Inflammatory macrophage treated with lipopolysaccharide for 4 hours (primary cell): ENCODE data around the gene EML6.
"Not testable (repeated sequence)": the region's sequence is repeated elsewhere in the genome, so short reads cannot be mapped to it uniquely, and the experiment has no call there.

ENCODE experiments used
- DNase-seq: peaks from one replicate; pipeline ENCODE4 v3.0.0-alpha.2; 2020

EML6 gene

DNA sequence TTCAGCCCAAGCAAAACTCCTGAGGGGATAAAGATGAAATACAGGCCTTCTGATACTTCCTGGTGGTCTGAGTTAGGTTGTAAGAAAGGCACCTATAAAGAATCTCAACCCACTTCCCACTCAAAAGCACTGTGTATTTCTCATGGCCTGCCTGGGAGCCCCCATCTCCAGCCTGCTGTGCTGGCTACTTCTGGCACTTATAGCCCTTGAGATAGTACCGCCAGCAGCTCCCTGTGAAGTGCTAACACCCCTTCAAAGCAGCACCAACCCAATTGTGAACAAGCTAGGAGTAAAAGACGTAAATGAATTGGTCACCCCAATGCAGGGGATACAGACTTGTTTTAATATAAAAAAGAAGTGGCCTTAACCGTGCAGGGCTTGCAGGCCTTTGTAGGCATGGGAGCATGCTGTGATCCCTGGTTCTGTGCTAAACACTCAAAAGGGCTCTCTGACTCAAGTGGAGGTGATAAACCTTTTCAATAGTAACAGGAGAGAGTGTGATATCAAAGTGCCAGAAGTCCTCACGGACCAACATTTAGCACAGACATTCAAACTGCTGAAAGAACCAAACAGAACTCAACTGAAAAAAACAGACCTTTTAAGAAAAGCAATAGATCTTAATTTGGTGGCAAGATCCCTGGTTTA, 246.0 kb downstream of the EML6 start:
- DNase-seq = no peak

DNA sequence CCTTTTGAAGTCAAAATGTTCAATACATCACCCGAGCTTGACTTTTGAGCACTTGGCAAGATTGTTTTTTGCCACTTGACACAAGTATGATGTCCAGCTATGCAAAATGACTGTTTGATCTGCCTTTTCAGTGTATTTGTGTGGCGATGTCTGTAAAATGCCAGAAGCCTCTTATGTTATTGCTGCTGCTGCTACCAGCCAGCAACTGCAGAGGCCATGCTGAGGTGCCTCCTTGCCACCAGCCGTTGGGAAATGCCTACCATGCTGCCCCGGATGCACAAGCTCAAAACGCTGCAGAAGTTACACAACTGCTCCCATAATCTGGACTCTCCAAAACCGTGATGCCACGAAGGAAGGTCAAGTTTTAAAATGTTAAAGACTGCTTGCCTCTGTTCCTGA, 246.5 kb downstream of the EML6 start:
- DNase-seq = no peak

DNA sequence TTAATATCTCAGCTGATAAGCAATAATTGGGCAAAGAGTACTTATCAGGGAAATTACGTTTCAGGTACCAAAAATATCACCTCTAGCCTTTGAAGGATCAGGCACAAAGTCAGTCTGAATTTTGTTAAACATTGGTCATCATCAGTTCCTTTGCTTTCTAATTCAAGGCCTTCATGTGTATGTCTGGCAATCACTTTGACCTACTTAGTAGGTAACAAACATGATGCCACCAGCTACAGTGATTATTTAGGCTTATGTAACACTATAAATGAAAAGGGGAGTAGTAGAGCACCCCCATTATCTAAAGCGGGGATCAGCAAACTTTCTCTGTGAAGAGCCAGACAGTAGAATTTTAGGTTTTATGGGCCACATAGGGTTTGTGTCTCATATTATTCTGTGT, 251.7 kb downstream of the EML6 start:
- DNase-seq = no peak

DNA sequence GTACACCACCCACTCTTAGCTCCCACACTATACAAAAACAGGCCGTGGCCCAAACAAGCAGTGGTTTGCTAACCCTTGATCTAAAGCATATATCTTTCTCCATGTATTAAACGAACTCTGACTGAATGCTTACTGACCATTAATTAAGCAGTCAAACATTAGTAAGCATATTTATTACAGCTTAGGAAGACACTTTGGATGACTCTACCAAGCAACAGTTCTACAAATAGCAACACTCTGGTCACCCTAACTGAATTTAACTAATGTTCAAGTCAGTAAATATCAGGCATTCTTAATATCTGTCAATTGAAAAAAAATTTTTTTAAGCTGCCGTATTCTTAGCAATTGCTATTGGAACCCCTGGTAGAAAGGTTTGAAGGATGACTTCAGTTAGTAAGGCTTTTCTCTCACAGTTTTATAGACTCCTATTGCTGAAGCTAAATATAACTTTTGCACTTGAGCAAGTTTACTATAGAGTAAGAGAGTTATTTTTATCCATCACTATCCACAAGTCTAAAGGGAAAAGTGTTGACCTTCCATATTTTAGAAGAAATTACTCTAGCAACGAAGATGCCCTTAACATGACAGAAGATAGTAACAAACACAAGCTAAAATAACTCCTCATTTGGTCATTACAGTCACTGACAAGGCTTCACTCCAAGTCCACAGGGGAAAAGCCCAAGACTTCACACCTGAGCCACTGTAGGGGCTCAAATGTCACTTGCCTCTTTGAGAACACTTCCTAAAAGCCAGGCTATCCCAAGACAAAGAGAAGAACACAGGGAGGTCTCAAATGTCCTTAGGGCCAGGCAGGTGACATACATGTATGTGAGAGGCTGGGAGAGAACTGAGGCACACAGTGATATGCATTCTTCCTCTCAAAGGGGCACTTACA, 252.4 kb downstream of the EML6 start:
- DNase-seq = no peak

DNA sequence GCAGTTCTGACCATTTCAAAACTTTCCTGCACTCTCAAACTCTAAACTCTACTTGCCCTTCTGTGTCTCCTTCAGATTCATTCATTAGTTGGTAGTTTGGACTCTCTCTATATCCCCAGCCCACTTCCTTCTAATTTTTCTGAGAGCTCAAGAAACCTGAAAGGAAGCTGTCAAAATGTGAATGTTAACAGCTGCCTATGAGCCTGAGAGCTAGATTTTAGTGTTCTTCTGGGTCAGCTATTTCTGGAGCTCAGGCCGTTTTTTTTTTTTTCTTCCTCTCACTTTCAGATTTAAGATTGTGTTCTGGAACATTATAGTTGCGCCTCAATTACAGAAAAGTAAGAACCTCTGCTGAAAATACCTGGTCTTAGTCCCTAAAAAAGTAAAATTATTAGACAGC, 253.7 kb downstream of the EML6 start:
- DNase-seq = peak; percentile 3

DNA sequence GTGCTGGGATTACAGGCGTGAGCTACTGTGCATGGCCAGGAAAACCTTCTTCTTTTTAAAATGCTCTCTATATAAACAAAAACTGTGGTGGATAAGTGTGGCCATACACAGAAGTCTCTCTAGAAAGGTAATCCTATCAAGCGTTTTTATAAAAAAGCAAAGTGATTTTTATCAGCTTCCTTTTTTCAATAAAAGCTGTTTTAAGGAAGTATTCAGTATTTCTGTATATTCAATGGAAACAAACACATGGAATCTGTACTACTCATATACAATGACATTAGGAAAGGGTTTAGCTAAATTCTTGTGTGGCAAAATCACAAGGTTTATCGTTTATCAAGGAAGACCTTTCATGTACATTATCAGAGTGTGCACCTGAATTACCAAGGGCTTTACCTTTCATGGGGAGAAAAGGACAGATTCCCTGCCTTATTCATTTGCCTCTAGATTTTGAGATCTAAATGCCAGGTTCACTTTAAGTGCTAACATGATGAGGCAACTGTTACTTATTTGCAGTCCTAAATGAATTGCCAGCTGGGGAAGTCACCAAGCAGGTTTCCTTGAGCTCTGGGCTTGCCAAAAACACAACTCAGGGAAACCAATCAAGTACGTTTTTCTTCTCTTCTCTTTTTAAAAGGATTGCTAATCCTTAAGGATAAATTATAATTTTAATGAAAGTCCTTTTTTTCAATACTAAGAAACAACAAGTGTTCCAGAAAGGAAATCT, 256.0 kb downstream of the EML6 start:
- DNase-seq = peak; percentile 5

DNA sequence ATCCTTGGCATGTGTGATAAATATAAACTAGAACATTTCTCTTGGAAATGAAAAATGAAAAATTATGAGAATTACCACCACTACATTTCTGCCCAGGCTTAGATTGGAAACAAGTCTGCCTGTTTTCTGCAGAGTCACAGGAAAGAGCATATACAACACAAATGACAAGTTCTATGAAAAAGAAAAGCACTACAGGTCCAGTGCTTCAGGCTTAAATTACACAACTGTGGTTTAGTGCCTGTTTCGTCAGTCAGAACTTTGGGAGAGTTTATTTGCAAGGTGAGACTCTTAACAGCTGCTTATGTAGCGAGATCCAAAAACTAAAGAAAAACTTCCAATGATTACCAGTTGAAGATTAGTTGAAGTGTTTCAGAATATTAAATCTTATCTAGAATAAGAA, 257.9 kb downstream of the EML6 start:
- no peak for DNase-seq

DNA sequence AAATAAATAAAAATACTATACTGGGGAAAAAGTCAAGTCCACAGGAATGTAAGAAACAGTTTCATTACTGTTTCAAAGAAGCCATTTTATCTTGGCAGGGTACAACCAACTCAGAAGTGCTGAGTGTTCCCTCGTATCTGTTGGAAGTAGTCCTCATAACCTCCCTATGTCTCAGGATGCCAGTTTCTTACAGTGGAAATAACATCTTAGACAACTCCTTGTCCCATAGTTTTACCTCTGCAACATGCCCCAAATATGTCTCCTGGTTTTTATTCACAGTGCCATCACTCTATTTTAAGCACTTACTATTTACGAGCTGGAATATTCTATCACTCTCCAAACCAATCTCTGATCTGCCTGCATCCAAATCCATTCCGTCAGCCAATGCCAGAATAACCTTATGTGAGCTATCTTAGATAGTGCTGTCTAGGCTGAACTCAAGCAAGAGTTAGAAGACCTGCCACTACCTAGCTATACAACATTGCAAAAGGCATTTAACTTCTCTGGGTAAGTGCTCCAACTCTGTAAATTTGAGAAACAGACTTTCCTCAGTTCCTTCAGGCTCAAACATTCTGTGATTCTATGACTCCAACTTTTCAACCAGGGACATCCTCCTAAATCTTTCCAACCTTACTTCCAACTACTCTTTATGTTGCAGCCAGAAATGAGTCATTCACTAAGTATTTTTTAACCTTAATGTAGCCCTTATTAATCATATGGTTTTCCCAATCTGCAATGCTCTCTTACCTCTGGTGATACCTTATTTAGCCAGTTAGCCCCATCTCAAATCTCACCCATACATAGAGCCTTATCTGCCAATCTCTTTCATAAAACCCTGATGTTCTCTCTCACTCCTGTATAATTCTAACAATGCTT, 260.1 kb downstream of the EML6 start:
- no peak for DNase-seq

DNA sequence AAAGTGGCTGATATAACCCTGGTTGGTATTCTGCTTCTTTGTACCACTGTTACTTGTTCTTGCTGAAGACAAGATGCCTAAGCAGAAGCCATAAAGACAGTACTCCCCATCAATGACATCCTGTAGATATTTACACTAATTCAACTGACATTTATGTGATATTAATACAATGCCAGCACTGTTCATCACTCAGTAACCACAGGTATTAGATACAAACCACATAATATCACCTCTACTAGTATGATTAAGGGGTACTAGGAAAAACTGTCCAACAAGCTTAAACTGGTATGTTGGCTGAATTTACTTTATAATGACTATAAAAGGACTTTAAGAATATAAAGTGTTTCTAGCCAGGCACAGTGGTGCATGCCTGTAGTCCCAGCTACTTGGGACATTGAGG, 261.0 kb downstream of the EML6 start:
- DNase-seq = no peak

DNA sequence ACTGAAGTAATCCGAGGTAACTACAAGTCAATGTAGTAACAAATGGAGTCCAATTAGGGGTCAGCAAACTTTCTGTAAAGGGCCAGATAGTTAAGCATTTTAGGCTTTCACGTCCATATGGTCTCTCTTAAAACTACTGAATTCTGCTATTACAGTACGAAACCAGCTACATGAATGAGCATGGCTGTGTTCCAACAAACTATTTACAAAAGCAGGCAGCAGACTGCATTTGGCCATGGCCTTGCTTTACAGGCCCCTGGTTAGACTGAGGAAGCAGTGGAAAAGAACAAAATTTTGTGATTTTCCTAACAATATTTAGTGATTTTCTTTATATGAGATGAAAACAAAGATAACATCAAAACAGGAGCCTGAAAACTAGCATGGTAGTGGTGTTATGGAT, 262.8 kb downstream of the EML6 start:
- DNase-seq = no peak

DNA sequence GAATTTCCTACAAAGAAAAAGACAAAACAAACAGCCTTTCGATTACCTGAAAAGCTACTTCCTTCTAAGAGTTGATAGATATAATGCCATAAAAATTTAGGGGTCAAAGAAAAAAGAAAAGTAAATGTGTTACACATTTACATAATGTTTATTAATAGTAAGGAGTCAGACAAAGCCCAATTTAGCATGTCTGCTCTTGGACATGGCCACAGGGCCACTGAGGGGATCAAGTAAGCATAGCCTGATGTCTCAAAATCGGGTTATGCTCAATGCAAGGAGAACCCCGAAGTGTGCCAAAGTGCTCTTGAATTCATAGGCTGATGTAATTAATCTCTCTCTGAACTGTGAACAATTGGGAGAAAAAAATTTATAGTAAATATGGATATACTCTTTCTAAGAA, 265.1 kb downstream of the EML6 start:
- no peak for DNase-seq

DNA sequence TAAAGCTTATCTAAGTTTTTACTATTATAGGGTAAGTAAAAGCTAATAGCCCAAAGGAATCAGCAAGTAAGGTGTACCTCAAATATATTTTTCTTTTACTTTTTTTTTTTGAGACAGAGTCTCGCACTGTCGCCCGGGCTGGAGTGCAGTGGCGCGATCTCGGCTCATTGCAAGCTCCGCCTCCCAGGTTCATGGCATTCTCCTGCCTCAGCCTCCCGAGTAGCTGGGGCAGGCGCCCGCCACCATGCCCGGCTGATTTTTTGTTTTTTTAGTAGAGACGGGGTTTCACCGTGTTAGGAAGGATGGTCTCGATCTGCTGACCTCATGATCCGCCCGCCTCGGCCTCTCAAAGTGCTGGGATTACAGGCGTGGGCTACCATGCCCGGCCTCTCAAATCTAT, 267.2 kb downstream of the EML6 start:
- not testable (repeated sequence) for DNase-seq

DNA sequence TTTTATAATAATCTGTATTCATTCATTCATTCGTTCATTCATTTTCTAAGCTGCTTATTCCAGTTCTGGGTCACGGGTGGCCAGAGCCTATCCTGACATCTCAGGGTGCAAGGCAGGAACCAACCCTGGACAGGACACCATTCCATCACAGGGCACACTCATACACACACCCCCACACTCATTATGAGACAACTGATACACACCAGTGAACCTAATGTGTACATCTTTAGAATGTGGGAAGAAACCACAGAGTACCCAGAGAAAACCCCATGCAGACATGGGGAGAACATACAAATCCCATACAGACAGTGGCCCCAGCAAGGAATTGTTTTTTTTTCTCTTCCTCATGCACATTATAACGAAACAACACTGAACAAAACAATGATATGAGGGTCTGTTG, 272.1 kb downstream of the EML6 start:
- DNase-seq = no peak

DNA sequence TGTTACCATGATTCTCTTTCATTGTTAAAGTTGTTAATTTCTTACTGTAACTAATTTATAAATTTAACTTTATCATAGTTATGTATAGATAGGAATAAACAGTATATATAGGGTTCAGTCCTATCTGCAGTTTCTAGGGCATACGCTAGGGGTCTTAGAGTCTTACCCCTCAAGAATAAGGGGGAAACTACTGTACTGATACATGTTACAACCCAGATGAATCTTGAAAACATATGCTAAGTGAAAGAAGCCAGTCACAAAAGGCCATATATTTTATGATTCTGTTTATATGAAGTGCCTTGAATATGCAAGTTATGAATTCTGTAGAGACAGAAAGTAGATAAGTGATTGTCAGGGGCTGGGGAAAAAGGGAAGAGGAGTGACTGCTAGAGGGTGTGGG, 274.4 kb downstream of the EML6 start:
- DNase-seq = no peak

DNA sequence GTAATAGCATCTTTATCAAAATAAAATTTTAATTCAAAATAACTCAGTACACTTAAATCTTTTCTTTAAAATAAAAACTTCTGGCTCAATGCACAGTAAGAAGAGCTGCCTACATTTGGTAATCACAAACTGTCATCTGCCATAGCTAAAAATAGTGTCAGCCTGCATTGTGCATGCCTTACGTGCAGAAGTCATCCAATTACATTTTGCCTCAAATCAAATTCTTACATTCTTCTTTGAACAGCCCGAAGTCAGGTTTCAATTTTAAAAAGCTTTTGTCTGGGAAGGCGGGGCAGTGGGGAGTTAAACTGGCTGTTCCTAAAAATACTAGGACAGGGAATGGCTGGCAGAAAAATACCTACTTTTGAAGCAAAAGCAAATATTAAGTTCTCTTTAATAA, 275.7 kb downstream of the EML6 start:
- DNase-seq = peak; percentile 49

DNA sequence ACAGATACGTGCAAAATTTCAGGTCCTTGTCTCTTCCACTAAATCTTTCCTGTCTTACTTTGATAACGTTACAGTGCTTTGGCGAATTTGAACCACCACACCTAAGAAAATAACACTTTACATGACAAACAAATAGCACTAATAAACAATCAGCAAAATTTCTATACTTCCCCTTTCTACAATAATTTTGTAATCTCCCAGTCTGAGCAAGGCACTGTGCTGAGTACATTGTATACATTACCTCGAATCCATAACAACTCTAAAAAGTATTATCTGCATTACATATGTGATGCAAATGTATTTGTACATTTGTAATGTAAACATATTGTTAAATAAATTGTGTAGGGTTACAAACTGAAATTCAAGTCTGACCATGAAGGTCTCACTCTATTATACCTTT, 276.9 kb downstream of the EML6 start:
- peak; percentile 56 for DNase-seq

DNA sequence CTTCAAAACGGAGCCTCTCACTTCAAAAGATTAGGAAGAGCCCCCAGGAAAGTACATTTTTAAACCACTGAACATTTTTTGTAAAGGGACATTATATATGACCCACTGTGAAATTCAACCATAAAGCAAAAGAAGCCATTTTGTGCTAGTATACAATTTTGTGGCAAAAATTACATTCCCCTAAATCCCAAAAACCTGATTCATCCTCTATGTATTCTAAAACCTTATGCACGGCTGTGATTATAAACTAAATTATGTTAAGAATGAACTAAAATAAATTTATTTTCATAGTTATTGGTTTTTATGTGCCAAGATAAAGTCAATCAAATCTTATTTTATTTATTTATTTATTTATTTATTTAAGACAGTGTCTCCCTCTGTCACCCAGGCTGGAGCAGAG, 278.3 kb downstream of the EML6 start:
- no peak for DNase-seq

DNA sequence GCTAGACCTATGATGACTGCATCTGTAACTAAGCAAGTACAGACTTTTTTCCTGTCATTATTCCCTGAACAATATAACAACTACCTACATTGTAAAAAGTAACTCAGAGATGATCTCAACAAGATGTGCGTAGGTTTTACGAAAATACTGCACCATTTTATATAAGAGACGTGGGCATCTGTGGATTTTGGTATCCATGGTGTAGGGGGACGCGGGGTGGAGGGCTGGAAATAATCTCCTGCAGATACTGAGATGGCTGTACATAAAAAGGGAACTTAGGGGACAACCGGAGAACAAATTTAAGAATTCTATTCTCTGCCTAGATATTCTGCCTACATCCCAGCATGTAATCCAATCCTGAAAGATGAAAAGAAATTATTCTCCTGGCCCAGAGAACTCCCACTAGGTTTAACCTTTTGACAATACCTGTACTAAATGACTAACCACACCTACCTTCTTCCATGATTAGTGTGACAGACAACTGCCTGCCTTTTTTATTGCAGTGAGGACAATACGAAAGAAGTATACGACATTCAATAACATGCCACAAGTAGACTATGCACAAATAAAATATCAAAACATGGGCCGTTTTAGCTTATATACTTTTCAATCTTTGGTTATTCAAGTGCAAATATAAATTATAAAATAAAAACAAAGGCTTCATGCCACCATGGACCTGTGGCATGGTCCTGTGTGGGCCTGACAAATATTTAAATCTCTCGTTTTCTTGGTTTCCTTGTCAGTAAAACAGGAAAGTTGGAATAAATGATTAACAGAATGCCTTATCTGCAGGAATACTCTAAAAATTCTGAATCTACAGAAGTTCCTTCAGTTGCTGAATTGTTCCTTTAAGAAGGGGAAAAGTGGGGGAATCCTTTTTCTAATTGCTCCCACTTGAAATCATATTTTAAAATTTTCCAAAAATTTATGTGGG, 280.5 kb downstream of the EML6 start:
- no peak for DNase-seq

DNA sequence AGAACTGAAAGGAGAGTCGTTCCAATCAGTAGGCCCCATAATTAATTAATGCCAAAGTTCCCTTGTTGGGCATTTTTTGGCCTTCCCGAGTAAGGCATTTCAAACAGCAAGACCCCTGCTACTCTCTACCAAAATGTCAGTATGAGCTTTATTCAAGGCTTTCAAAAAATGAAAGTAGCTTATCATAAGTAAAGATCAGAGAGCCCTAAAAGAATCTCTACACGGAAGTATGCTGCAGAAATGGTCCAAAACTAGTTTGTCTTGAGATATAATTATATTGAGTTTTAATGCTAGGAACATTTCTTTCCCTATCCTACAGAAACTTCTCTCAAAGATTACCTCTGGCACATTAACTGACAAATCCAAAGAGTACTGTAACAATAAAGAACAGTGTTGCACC, 282.8 kb downstream of the EML6 start:
- DNase-seq = no peak

DNA sequence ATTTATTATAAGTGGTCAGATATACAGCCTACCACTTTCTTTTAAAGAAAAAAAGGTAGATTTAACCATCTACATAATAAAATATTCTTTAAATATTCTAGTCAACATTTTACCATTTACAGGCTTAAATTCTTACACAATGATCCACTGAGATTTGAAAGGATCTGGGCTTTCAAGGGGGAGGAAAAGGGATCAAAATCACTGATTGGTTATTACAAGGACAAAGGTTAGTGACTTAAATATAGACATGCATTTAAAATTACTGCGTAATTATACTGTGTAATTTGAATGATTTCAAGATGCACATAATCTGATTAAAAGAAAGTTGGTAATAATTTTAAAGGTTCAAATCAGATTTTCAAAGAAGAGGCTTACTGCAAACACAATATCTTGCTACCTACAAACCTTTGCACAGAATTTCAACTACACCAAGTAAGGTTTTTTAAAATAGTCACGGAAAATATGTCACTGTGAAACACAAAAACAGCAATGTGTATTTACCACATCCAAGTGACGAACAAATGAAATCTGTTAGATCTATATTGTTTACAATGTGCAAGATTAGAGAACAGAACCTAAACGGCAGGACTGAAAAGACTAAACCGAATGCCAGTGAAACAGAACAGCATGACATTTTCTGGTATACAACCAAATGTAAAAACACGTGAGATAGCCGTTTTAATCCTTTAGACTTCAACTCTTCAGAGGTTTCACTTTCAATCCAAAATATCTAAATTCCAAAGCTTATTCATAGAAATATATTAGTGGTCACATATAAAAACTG, 286.0 kb downstream of the EML6 start:
- DNase-seq = peak; percentile 41

DNA sequence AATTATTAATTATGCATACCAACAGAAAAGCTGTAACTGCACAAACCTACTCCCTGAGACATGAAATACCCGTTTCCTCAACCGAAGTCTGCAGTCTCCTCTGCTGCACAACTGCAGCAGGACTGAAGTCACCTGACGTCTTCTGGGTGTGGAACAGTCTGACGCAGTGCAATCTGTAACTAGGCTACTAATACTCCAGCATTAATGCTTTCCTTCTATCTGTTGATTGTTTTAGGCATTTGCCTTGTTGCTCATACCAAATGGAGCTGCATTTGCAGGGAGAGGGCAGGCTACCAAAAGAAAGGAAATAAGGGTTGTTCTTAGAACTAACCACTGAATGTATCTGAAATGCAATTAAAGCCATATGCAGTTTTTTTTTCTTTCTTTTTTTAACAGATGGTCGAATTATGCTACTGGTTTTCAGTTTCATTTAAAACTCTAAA, 286.7 kb downstream of the EML6 start:
- peak; percentile 82 for DNase-seq
